B cell (primary cell): ENCODE results near the gene PDZK1. TPM values are rescaled to one million over a fixed set of nuclear protein-coding genes. Genes with fewer than 3 reads are reported as not detected.

Experiments
- ATAC-seq: fragments of 200-7000 bp; cut with Tn5 transposase; one replicate; pipeline ENCODE4 v1.10.0; 2021; ENCODE audit warnings: low read depth, mild to moderate bottlenecking, moderate number of reproducible peaks, moderate library complexity
- CTCF ChIA-PET: fragments of 350-600 bp; sonication (Branson Sonifier 250); formaldehyde crosslinking; loops from one replicate; lab custom pipeline; 2021; ENCODE audit warnings: antibody characterized with exemption, inconsistent platforms; lab: Charles Lee
- POLR2A ChIA-PET: fragments of 350-600 bp; sonication (Branson Sonifier 250); formaldehyde crosslinking; loops from one replicate; lab custom pipeline; 2021; ENCODE audit warnings: antibody characterized with exemption; lab: Charles Lee
- DNase-seq: peaks from one replicate; pipeline ENCODE4 v3.0.0; 2013
- H2AFZ ChIP-seq: 2 replicates; pipeline ENCODE4 v1.6.1; 2012; ENCODE audit warnings: mild to moderate bottlenecking, low read depth, low read length; ENCODE audit not compliant: insufficient read depth, poor library complexity, severe bottlenecking
- H3K27ac ChIP-seq, 2 donors: 1 replicate in 1 of 2; 2 replicates in 1 of 2; pipeline ENCODE4 v1.5.1; 2012 to 2013; ENCODE audit warnings: low read length in 2 of 2, mild to moderate bottlenecking in 2 of 2, moderate library complexity in 1 of 2
- H3K27me3 ChIP-seq, 4 experiments: fragments of 200-600 bp in 1 of 4; sonication (generic) in 1 of 4; replicated peaks in 1 of 4; 1 replicate in 2 of 4; 2 replicates in 2 of 4; pipeline versions ENCODE4 v1.6.1 to v1.7.0; 2013 to 2016; ENCODE audit warnings: low read length in 3 of 4, mild to moderate bottlenecking in 2 of 4, mixed read lengths in 1 of 4, moderate library complexity in 1 of 4; ENCODE audit not compliant: insufficient read depth in 4 of 4, control insufficient read depth in 3 of 4; ENCODE audit errors: control extremely low read depth in 1 of 4
- H3K36me3 ChIP-seq, 2 experiments: replicated peaks in 1 of 2; 1 replicate in 1 of 2; 2 replicates in 1 of 2; pipeline versions ENCODE4 v1.6.1 to v1.7.1; 2013; ENCODE audit warnings: low read length in 1 of 2; ENCODE audit not compliant: insufficient read depth in 2 of 2, control insufficient read depth in 1 of 2; ENCODE audit errors: control extremely low read depth in 1 of 2, extremely low read depth in 1 of 2
- H3K4me1 ChIP-seq, 2 donors: fragments of 200-600 bp in 1 of 2; sonication (generic) in 1 of 2; 1 replicate in 1 of 2; 2 replicates in 1 of 2; pipeline versions ENCODE4 v1.5.1 to v1.6.1; 2013 to 2017; ENCODE audit warnings: low read length in 2 of 2; ENCODE audit not compliant: control insufficient read depth in 2 of 2, insufficient read depth in 2 of 2
- H3K4me2 ChIP-seq: replicated peaks from 2 replicates; pipeline ENCODE3; 2012; ENCODE audit warnings: mild to moderate bottlenecking, low read depth, low read length; ENCODE audit not compliant: poor library complexity, severe bottlenecking
- H3K4me3 ChIP-seq, 5 experiments: fragments of 200-600 bp in 1 of 5; sonication (generic) in 1 of 5; 1 replicate in 3 of 5; 2 replicates in 2 of 5; pipeline versions ENCODE4 v1.5.1 to v1.7.0; 2011 to 2016; ENCODE audit warnings: low read length in 4 of 5, mild to moderate bottlenecking in 4 of 5, low read depth in 2 of 5, control low read depth in 1 of 5, moderate library complexity in 1 of 5; ENCODE audit not compliant: insufficient read depth in 1 of 5; ENCODE audit errors: control extremely low read depth in 1 of 5, extremely low read depth in 1 of 5
- H3K79me2 ChIP-seq: fragments of 200-600 bp; sonication (generic); one replicate; pipeline ENCODE4 v1.6.0; 2016; ENCODE audit warnings: low read length; ENCODE audit not compliant: control insufficient read depth, insufficient read depth
- H3K9ac ChIP-seq: fragments of 200-600 bp; sonication (generic); 2 replicates; pipeline ENCODE4 v1.6.1; 2017; ENCODE audit warnings: mild to moderate bottlenecking, low read length, moderate library complexity
- H3K9me3 ChIP-seq, 3 donors: one replicate each; pipeline versions ENCODE4 v1.6.1 to v1.7.1; 2013; ENCODE audit warnings: low read length in 2 of 3; ENCODE audit not compliant: control insufficient read depth in 2 of 3, insufficient read depth in 1 of 3; ENCODE audit errors: control extremely low read depth in 1 of 3
- H4K20me1 ChIP-seq: 2 replicates; pipeline ENCODE4 v1.6.0; 2012; ENCODE audit warnings: mild to moderate bottlenecking, low read length; ENCODE audit not compliant: insufficient read depth, control insufficient read depth, poor library complexity, severe bottlenecking
- H3K27ac Mint-ChIP-seq: one replicate; pipeline ENCODE4 v1.8.0; 2021; ENCODE audit warnings: mixed read lengths
- H3K27me3 Mint-ChIP-seq: one replicate; pipeline ENCODE4 v1.8.0; 2021; ENCODE audit warnings: mixed read lengths
- H3K4me1 Mint-ChIP-seq: one replicate; pipeline ENCODE4 v1.8.0; 2021; ENCODE audit warnings: mixed read lengths
- H3K4me3 Mint-ChIP-seq: one replicate; pipeline ENCODE4 v1.8.0; 2021; ENCODE audit warnings: mixed read lengths
- H3K9me3 Mint-ChIP-seq: one replicate; pipeline ENCODE4 v1.8.0; 2022; ENCODE audit warnings: mixed read lengths; ENCODE audit not compliant: insufficient read depth
- CTCF ChIP-seq: fragments of 200-600 bp; IDR thresholded peaks from one replicate; pipeline ENCODE4 v1.8.0; 2022; ENCODE audit warnings: antibody characterized with exemption, mild to moderate bottlenecking
- EZH2 ChIP-seq: IDR thresholded peaks from 2 replicates; pipeline ENCODE4 v1.6.1; 2012; ENCODE audit warnings: borderline replicate concordance, low read depth, mild to moderate bottlenecking, moderate library complexity, low read length; ENCODE audit not compliant: insufficient read depth, poor library complexity, severe bottlenecking
- WGBS: methylation state at CpG from one replicate; pipeline ENCODE4 v1.1.5; 2013; ENCODE audit warnings: missing lambda C conversion rate; ENCODE audit not compliant: insufficient coverage; 5-methylcytosine and 5-hydroxymethylcytosine counted together
- intact Hi-C: fragments of 100-400 bp; cut with micrococcal nuclease; formaldehyde crosslinking; loops from one replicate; pipeline ENCODE4 v1.10.0; 2022
- polyA plus RNA-seq: library from polyadenylated mRNA; depleted of rRNA; stranded (reverse); fragments of >200 nt; gene quantifications from 2 replicates; pipeline ENCODE4 v1.2.3, GENCODE V29; 2012
- total RNA-seq, 2 donors: library from RNA; stranded (reverse); fragments of 120-200 nt in 1 of 2; gene quantifications; 1 replicate in 1 of 2; 2 replicates in 1 of 2; pipeline versions ENCODE4 v1.2.3 to v1.2.4, GENCODE V29; 2013 to 2022

PDZK1 gene
- total and polyA plus RNA-seq, 2 donors (not counting 1 experiment from before 2014, with no cell fraction given): 0.34 TPM; not detected in 1

GRCh38 chr1:145702826-145703225 lies 4.3 kb downstream of the PDZK1 start:
- intact Hi-C loops: no loop called here
- Histone ChIP-seq H4K20me1 (no peaks in the 10 kb centered on the region), H3K4me1 (no peaks in the 10 kb centered on the region), H3K4me2 (no peak overlapping the region), H3K36me3 (no peaks in the 10 kb centered on the region), H3K79me2 (no peaks in the 10 kb centered on the region), H3K27ac (no peak overlapping the region), H2AFZ (no peak overlapping the region), H3K4me3 (no peak overlapping the region), H3K9me3 (no peaks in the 10 kb centered on the region), H3K9ac (no peak overlapping the region), H3K27me3 (no peaks in the 10 kb centered on the region)
- no peak for TF ChIP-seq EZH2
- TF ChIP-seq CTCF: no peak
- ATAC-seq (no peak), DNase-seq (no peak)
- WGBS: 96% methylated on average over 5 of the region's 7 CpGs
- ChIA-PET CTCF (interaction anchor here (0.8 kb wide), 1 partner anchor 12 kb away, joined by 3 read pairs; no protein-coding TSS in a partner anchor), POLR2A (no interaction called here)
- Mint-ChIP-seq H3K4me1 (no peaks in the 10 kb centered on the region), H3K27ac (no peak overlapping the region), H3K4me3 (no peak overlapping the region), H3K27me3 (peaks cover 4% of the 10 kb centered on the region), H3K9me3 (no peaks in the 10 kb centered on the region)

GRCh38 chr1:145702052-145702451 lies 5.1 kb downstream of the PDZK1 start:
- Histone ChIP-seq H3K4me2 (no peak overlapping the region), H3K27me3 (no peaks in the 10 kb centered on the region), H3K9ac (no peak overlapping the region), H3K79me2 (no peaks in the 10 kb centered on the region), H3K9me3 (no peaks in the 10 kb centered on the region), H3K27ac (no peak overlapping the region), H3K4me3 (no peak overlapping the region), H4K20me1 (no peaks in the 10 kb centered on the region), H3K36me3 (no peaks in the 10 kb centered on the region), H3K4me1 (no peaks in the 10 kb centered on the region), H2AFZ (no peak overlapping the region)
- 100% methylated on average over 1 of the region's 2 CpGs for WGBS
- TF ChIP-seq CTCF (no peak), EZH2 (no peak)
- CTCF ChIA-PET: no interaction called here
- no peak for DNase-seq
- ATAC-seq: no peak
- intact Hi-C loops: no loop called here
- no peaks in the 10 kb centered on the region for H3K9me3 Mint-ChIP-seq
- POLR2A ChIA-PET: no interaction called here
- no peak overlapping the region for H3K27ac Mint-ChIP-seq
- no peak overlapping the region for H3K4me3 Mint-ChIP-seq
- peaks cover 4% of the 10 kb centered on the region for H3K27me3 Mint-ChIP-seq
- H3K4me1 Mint-ChIP-seq: no peaks in the 10 kb centered on the region
